Measurements from ENCODE around the gene NXNL1. TPM values are rescaled to one million over a fixed set of nuclear protein-coding genes. Genes with fewer than 3 reads are reported as not detected.

Gene NXNL1
- total RNA-seq, 1 experiment from 2014 or later: not detected

Other genes with a start within 250 kb of the NXNL1 start
- 27.5 TPM for gene USE1, start 245.6 kb downstream of the NXNL1 start, total RNA-seq (2021; ENCODE audit: unreplicated experiment)
- 39.8 TPM for gene OCEL1, start 234.7 kb downstream of the NXNL1 start, total RNA-seq (2021; ENCODE audit: unreplicated experiment)
- 88.0 TPM for gene NR2F6, start 215.0 kb downstream of the NXNL1 start, total RNA-seq (2021; ENCODE audit: unreplicated experiment)
- 0.15 TPM for gene USHBP1, start 196.2 kb downstream of the NXNL1 start, total RNA-seq (2021; ENCODE audit: unreplicated experiment)
- 93.3 TPM for gene BABAM1, start 193.5 kb downstream of the NXNL1 start, total RNA-seq (2021; ENCODE audit: unreplicated experiment)
- 14.8 TPM for gene ANKLE1, start 179.0 kb downstream of the NXNL1 start, total RNA-seq (2021; ENCODE audit: unreplicated experiment)
- gene ABHD8, start 157.5 kb downstream of the NXNL1 start, total RNA-seq (2021; ENCODE audit: unreplicated experiment): 5.2 TPM
- 114 TPM for gene MRPL34, start 155.1 kb downstream of the NXNL1 start, total RNA-seq (2021; ENCODE audit: unreplicated experiment)
- gene DDA1, start 151.4 kb downstream of the NXNL1 start, total RNA-seq (2021; ENCODE audit: unreplicated experiment): 68.6 TPM
- 22.9 TPM for gene ANO8, start 126.1 kb downstream of the NXNL1 start, total RNA-seq (2021; ENCODE audit: unreplicated experiment)
- gene GTPBP3, start 123.4 kb downstream of the NXNL1 start, total RNA-seq (2021; ENCODE audit: unreplicated experiment): 73.0 TPM
- gene PLVAP, start 83.6 kb downstream of the NXNL1 start, total RNA-seq (2021; ENCODE audit: unreplicated experiment): 0.47 TPM
- gene CCDC194, start 66.7 kb downstream of the NXNL1 start, total RNA-seq (2021; ENCODE audit: unreplicated experiment): not detected
- gene BST2, start 55.3 kb downstream of the NXNL1 start, total RNA-seq (2021; ENCODE audit: unreplicated experiment): 5.4 TPM
- 91.7 TPM for gene MVB12A, start 40.9 kb downstream of the NXNL1 start, total RNA-seq (2021; ENCODE audit: unreplicated experiment)
- 3.4 TPM for gene TMEM221, start 12.3 kb downstream of the NXNL1 start, total RNA-seq (2021; ENCODE audit: unreplicated experiment)
- gene SLC27A1, start 9.6 kb upstream of the NXNL1 start, total RNA-seq (2021; ENCODE audit: unreplicated experiment): 22.5 TPM
- gene PGLS, start 50.7 kb upstream of the NXNL1 start, total RNA-seq (2021; ENCODE audit: unreplicated experiment): 68.5 TPM
- 86.0 TPM for gene COLGALT1, start 94.7 kb upstream of the NXNL1 start, total RNA-seq (2021; ENCODE audit: unreplicated experiment)
- 29.0 TPM for gene UNC13A, start 227.4 kb upstream of the NXNL1 start, total RNA-seq (2021; ENCODE audit: unreplicated experiment)